NCI-H2029 treated with DMSO at 0.1 percent for 48 hours (cell line): ENCODE measurements around the gene HOOK2.
"Not testable (repeated sequence)": the region's sequence is repeated elsewhere in the genome, so short reads cannot be mapped to it uniquely, and the experiment has no call there.

ENCODE experiments used
- DNase-seq: peaks from one replicate; lab custom pipeline; 2025; lab: John Stamatoyannopoulos, UW

HOOK2 gene

DNA sequence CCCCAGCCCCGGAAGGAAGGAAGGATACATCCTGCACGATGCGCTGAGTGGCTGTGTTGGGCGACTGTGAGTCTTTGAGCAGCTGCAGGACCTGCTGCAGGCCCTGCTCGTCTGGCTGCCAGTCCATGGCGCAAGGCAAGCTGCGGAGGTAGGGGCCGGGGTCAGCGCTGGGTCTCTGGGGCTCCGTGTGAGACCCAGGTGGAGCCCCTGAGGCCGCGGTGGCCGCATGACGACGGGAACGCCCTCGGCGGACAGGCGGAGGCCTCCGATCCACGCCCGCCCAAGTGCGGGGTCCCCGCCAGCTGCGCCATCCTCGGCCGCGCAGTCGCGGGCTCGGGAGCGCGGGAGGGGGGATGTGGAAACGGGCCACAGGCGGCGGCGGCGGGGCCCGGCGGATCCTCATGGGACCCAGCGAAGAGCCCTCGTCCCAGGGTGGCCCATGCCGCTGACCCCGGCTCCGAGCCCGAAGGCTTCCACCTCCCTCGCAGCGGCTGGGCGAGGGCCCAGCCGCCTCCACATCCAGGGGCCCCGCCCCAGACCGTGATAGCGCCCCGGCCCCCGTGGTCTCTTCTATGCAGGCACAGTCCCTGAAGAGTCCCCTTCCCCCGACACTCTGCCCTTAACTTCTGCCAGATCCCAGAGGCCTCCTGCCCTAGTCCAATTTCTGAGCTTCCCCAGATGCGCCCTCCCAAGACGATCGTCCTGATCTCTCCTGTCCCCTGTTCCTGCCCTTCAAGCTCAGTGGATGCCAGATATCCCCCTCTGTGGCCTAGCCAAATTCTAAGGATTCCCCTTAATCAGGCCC lies 54.3 kb downstream of the HOOK2 start:
- DNase-seq: no peak

DNA sequence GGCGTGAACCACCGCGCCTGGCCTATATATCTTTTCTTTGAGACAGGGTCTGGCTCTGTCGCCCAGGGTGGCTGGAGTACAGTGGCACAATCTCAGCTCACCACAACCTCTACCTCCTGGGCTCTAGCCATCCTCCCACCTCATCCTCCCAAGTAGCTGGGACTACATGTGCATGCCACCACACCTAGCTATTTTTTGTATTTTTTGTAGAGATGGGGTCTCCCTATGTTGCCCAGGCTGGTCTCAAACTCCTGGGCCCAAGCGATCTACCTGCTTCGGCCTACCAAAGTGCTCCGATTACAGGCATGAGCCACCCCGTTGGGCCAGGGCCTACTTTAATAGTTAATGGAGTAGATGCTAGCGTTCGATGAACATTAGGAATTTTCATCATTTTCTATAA lies 55.1 kb downstream of the HOOK2 start:
- DNase-seq: no peak

DNA sequence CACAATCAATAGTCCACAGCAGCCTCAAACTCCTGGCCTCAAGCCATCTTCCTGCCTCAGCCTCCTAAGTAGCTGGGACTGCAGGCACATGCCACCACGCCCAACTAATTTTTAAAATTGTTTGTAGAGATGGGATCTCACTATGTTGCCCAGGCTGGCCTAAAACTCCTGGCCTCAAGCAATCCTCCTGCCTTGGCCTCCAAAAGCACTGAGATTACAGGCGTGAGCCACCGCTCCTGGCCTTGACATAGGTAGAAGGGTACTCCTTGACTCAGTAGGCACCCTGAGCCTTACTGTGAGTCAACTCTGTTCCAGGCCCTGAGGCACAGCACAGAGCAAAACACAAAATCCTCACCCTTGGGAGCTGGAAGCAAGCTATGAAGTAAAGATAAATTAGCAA lies 59.4 kb downstream of the HOOK2 start:
- no peak for DNase-seq

DNA sequence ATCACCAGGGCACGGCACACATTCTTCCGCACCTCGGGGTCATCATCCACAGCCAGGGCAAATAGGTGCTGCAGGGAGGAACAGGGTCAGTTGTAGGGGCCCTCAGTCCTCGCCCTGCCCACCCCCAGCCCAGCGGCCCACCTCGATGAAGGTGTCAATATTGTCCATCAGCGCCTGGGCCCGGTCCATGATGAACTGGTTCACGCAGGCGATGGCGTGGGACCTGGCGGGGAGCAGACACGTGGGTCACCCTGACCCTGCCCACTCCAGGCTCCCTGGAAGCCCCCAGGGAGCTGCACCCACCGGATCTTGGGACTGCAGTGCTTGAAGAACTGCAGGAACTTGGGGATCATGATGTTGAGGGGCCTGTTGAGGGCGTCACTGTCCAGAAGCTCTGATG lies 60.2 kb downstream of the HOOK2 start:
- no peak for DNase-seq

DNA sequence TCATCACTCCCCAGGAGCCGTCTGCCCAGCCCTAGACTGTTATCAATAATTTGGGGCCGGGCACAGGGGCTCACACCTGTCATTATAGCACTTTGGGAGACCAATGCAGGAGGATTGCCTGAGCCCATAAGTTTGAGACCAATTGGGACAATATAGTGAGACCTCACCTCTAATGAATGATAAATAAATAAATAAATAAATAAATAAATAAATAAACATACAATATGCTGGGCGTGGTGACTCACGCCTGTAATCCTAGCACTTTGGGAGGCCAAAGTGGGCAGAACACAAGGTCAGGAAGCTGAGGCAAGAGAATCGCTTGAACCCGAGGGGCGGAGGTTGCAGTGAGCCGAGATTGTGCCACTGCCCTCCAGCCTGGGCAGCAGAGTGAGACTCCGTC lies 62.0 kb downstream of the HOOK2 start:
- not testable (repeated sequence) for DNase-seq
